ENCODE data around the gene TENM3. TPM values are rescaled to one million over a fixed set of nuclear protein-coding genes. Genes with fewer than 3 reads are reported as not detected.

The TENM3 gene
- total RNA-seq, 1 donor from 2014 or later, result 17.8 TPM

GRCh38 chr4:182286931-182287330 is 43.7 kb downstream of the TENM3 start:
- DNase-seq (ENCODE audit: low read depth, low spot score), result no peak

GRCh38 chr4:182288534-182288933 is 45.3 kb downstream of the TENM3 start:
- no peak for DNase-seq (ENCODE audit: low read depth, low spot score)

DNA sequence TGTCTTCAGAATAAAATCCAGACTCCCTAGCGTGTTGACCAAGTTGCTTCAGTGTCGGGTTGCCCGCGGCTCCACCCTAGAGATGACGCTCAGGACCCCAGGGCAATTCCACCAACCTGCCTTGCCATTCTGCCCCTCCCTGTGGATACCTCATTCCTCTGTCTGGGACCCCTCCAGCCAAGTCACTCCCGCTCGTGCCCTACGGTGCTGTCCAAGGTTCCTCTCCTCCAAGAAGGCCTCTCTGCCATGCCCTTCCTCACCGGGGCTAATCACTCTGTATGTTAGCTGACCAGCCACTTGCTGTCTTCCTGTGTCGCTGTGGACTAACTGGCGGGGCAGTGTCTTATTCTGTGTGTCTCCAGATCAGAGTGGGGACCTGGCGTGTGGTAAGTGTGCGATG is 46.6 kb downstream of the TENM3 start:
- DNase-seq (ENCODE audit: low read depth, low spot score), result no peak

DNA sequence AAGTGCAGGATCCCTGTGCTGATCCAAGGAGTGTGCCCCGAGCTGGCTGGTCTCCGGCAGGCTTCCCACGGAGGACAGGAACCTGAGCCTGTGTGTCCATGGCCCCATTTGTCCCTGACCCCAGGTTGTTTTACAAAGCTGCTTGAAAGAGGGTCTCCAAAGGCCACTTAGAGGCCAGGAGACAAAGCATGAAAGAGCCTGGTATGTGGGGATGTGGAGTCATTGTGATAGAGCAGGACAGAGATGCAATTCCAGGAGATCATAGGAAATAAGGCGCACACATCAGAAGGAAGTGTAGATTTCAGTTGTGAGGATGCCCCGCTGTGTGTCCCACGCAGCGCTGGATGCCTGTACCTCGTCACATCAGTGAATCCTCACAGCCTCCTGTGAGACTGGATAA is 48.0 kb downstream of the TENM3 start:
- DNase-seq (ENCODE audit: low read depth, low spot score), result no peak

DNA sequence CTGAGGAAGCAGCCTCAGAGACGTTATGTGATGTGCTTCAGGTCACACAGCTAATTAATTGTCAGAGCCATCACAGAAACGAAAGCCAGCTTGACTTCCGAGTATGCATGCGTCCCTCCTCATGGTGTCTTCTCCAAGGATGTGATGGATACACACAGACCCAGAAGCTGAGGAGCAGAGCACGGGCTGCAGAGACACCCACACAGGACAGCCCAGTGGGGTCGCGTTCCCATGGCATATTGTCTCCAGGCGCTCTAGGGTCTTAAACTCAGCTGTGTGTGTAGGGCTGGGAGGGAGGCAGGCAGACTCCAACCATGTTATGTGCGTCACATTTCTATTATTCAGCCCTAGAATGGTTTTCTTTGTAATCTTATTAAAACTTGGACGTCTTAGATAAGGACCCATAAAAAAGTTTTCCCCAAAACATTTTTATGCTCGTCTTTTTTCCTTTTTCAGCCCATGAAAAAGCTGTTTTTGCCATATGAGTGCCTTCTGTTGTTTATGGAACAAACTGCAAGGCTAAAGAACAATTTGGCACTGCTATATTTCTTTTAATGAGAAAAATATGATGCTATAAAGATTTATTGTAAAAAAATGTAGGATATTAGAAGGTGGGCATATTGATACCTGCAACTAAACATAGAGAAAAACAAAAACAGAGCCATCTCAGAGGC is 48.5 kb downstream of the TENM3 start:
- no peak for DNase-seq (ENCODE audit: low read depth, low spot score)

DNA sequence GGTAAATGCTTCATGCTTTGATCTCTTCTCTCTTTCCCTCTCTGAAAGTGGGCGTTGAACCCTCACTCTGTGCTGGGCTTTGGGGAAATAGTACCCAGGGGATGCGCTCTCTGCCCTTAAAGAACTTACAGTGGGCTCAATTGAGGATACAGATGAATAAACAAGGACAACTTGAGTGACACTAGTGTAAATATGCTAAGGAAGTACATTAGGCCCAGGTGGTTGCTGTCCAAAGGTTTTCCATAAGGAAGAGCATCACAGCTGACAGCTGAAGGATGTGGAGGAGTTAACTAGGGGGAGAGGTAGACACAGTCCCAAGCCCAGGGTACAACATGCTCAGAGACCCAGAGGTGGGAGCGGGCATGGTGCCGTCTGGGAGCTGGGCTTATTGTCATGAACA is 49.4 kb downstream of the TENM3 start:
- no peak for DNase-seq (ENCODE audit: low read depth, low spot score)

GRCh38 chr4:182293691-182294255 is 50.6 kb downstream of the TENM3 start:
- DNase-seq (ENCODE audit: low read depth, low spot score), result no peak

DNA sequence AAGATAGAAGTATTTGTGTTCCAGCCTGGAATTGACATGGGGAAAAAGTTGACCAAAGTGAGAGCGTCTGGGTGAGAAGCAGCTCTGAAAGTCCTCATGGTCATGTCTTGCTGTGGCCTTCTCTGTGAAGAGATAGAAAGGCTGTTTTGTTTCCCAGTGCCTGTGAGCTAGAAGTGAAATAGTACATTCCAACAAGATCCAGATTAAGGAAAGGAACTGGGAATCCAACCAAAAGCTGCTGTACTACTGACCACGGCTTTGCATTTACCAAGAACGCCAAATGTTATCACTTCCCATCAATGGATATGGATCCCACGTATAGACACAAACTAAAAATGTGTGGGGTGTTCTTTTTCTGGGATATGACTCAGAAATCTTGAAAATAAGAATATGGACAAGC is 51.2 kb downstream of the TENM3 start:
- no peak for DNase-seq (ENCODE audit: low read depth, low spot score)

DNA sequence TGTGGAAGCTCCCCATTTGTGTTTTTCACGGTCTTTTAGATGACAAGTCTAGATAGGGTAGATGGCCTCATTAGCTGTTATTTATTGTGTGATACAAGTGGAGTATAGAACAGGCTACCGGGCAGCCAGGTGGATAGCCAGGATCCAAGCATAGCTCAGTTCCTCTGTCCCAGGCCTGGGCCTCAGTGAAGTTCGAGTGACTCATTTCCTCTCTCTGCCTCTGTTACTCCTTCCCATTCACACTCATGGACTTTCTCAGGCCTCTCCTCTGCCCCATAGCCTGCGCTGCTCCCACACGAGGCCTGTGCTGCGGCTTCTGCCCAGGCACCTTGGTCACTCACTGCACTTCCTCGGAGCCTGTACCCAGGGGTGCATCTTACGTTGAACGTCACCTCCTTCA is 54.5 kb downstream of the TENM3 start:
- no peak for DNase-seq (ENCODE audit: low read depth, low spot score)

DNA sequence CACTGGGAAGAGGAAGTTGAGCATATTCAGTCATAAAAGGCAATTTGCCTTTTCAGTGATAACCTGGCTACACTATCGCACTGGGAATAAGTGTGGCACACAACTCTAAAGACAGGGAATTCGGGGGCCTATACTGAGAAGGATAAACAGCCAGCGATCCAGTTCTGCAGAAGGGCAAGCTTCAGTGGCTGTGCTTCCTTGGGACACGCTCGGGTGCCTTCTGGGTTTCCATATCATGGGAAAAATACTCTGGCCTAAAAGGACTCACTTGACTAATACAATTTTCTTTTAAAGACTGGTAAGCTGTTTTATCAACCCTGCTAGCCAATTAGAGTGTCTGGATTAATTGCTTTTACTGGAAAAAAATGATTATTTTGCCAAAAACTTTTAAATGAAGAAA is 58.5 kb downstream of the TENM3 start:
- DNase-seq (ENCODE audit: low read depth, low spot score), result no peak

DNA sequence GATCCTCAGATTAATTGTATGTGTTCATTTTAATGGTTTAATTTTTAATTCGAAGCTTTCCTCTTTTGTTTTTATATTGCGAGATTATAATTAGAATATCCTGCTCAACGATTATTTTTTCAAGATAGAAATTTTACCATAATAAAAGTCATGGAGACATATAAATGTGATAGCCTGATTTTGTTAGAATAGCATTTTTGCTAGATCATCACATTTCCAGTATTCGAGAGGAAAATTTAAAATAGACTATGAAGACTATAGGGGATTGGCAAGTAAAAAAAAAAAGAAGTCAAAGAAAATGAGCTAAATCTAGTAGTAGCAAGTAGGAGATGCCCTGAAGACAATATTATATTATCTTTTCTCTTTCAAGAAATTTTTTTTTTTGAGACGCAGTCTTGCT is 60.6 kb downstream of the TENM3 start:
- no peak for DNase-seq (ENCODE audit: low read depth, low spot score)

- no peak for DNase-seq (ENCODE audit: low read depth, low spot score)
Observed at GRCh38 chr4:182306792-182307507, 63.7 kb downstream of the TENM3 start.

GRCh38 chr4:182307746-182308145 is 64.5 kb downstream of the TENM3 start:
- DNase-seq (ENCODE audit: low read depth, low spot score), result no peak

DNA sequence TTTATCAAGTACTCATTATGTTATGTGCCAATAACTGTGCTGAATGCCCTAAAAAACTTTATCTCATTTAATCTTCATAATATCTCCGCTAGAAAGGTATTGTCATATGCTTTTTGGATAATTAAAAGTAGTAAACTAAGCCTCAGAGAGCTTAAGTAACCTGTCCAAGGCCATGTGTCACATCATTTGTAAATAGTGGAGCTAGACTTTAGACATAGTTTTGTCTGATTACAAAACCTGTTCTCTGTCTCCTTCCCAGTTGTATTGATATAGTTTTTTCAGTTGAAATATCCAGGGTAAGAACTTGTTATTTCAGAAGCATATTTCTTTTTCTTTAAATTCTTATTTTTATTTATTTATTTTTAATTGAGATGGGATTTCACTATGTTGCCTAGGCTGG is 66.7 kb downstream of the TENM3 start:
- no peak for DNase-seq (ENCODE audit: low read depth, low spot score)

- no peak for DNase-seq (ENCODE audit: low read depth, low spot score)
Observed at GRCh38 chr4:182310316-182310715, 67.1 kb downstream of the TENM3 start.

DNA sequence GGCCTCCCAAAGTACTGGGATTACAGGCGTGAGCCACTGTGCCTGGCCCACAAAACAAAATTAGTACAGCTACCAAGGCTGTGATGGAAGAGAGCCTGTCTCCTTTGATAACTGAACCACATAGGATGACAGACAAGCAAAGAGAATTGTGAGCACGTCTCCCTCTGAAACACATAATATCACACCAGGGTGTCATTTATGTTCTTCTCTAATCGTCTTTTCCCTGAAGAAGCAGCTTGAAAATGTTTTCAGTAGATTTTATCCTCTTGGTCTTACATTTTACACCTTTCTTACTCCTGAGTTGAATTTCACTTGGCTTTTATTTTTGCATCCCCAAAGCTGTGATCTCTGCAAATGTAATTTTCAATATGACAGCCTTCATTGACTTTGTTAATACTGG is 67.8 kb downstream of the TENM3 start:
- no peak for DNase-seq (ENCODE audit: low read depth, low spot score)

- no peak for DNase-seq (ENCODE audit: low read depth, low spot score)
Observed at GRCh38 chr4:182314537-182314936, 71.3 kb downstream of the TENM3 start.

DNA sequence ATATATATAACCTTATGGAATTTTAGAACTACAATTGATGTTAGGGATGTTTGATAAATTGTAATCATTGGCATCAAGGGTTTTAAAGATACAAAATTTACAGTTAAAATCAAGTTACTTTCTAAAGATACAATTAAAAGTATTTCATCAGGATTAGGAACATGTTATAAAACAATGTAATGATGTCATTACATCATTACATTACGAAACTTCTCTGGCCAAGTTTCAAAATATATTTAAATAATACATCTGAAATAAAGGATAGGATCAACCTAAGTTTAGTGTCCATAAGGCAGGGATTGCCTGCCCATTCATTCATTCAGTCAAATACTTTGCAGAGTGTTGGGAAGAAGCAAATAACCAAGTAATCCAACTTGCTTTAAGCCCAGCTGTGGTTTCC is 75.1 kb downstream of the TENM3 start:
- no peak for DNase-seq (ENCODE audit: low read depth, low spot score)

- no peak for DNase-seq (ENCODE audit: low read depth, low spot score)
Observed at GRCh38 chr4:182320092-182320491, 76.9 kb downstream of the TENM3 start.

DNA sequence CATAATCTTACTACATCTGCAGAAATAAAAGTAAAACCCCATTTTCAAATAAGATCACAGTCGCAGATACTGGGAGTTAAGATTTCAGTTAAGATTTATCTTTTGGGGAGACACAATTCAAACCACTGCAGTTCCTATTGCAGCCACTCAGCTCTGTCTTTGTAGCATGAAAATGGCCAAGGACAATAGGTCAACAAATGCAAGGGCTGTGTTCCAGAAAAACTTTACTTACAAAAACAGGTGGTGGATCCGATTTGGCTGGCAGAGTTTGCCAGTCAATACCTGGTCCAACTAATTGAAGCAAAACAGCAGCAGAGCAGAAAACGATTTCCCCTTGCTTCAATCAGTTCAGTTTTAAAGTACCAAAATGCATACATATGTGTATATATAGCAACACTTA is 77.4 kb downstream of the TENM3 start:
- no peak for DNase-seq (ENCODE audit: low read depth, low spot score)

DNA sequence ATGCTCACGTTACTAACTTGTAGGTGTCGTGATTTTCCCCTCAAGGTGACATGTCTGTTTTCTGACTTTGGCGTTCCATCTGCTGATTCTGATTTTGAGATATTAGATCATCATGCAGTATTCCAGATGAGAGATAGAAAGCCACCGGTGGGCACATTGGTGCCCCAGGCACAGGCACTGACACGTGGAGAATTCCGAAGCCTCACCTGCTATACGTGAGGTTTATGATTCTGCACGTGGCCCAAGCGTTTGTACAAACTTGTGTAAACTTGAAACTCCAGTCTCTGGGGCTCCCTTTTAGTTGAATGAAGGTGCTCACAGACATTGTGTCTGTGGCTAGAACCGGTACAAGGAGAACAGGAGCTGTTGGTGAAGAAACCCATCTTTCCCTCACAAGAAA is 81.1 kb downstream of the TENM3 start:
- DNase-seq (ENCODE audit: low read depth, low spot score), result no peak

GRCh38 chr4:182325397-182325796 is 82.2 kb downstream of the TENM3 start:
- no peak for DNase-seq (ENCODE audit: low read depth, low spot score)

DNA sequence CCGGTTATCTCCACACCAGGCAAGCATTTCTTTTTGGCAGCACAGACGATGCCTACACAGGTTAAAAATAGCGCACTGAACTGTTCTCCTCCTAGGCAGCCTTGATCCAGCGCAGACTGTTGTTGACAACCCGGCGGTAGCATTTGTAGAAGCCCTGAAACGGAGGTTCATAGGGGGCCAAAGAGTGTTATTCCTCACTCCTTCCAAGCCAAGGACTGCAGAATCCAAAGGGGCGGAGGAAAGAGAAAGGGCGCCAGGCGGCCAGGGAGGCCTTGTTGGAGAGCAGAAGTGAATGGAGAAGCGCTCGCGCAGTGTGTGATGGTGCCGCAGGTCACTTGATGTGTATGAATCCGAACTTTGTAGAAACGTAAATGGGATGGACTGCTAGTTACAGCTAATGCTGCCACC is 82.7 kb downstream of the TENM3 start:
- no peak for DNase-seq (ENCODE audit: low read depth, low spot score)

Measured in pulmonary artery endothelial cell (primary cell).